A204.1 (cell line): ENCODE results near the gene YBX2.
A peak's percentile ranks its signal among the peaks of the same experiment; 100 is the strongest.

Experiments used
- FAIRE-seq: peaks from 2 replicates; lab custom pipeline; 2012; peaks lifted over from hg19 to GRCh38; lab: Jason Lieb, UNC

YBX2 gene

DNA sequence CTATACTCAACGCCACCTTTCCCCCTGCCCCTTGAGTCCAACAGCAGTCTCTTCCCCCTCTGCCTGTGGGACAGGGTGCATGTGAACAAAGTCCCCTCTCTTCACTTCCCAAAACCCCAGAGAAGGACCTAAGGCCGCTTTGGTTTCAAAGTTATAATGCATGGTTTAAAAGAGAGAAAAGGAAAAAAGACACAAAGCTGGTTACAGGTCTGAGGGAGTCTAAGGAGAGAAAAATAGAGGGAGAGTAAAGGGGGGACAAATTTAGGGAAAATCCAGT is 51.0 kb downstream of the YBX2 start:
- no peak for FAIRE-seq

DNA sequence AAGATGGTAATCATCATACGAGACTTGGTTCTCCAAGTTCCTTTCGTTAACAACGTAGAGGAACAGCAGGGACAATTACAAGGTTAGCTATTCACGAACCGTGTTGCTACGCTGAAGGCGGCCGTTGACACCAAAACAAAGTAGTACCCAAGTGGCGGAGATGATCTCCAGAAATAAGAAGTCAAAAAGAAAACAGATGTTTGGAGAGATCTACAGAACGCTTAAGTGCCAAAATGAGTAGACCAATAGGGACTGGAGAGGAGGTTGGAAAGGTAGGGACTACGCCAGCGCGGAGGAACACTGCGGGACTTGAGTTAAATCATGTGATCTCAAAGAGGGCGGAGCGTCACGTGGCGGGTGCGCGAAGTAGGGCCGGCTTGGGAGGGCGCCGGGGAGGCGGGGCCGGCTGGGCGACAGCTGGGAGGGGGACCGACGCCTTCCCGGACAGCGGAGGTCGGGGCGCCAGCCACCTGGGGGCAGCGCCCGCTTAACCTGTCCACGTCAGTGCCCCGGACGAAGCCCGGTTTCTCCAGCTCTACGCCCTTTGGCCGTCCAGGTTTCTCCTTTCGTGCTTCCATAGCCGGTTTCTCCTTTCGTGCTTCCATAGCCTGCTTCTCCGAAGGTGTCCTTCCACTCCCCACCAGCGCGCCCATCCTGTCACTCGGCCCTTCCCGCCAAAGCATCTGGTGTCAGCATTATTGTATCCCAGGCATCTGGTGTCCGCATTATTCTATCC is 51.6 kb downstream of the YBX2 start:
- no peak for FAIRE-seq

DNA sequence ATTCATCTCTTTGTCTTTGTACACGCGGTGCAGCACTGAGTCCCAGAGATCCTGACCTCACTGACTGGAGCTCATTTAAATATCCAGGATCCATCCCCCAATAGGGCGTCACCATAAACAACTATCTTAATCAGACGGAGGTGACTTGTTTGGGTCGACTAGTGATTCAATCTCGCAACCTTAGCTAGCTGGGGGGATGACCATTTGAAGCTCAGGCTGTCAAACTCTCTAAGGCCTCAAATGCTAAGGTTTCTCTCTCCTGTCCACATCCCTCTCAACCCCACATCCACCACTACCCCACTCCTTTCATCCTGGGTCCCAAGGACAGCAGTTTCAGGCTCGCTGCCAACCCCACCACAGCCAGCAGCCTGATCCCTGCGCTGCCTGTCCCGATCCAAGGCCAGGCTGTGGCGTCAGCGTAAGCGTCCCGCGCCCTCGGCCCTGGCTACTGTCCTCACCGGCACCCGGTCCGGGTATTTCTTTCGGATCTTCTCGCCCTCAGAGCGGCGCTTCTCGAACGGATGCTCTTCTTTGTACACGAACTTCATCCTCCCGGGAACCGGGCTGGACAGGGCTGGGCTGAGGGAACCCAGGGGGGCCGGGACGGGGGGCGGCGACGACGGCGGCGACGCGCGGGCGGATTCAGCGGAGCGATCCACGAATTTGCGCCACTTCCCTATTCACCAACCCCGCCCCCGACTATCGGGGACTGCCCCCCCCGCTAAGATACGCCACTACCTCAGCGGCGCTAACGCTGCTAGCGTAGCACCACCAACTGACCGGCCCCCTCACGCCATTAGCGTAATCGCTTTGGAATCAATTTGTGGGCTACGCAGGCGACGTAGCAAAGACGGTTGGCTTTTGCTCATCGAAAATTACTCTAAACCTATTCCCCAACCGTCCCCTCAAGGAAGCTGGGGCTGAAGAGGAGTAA is 52.4 kb downstream of the YBX2 start, which contains the start of gene GABARAP:
Gene GABARAP, minus strand, starts transcription at position 667 of the 934 bp plus-strand sequence. Its CDS starts 119 bp downstream, at position 548.
- peak; percentile 25 for FAIRE-seq

DNA sequence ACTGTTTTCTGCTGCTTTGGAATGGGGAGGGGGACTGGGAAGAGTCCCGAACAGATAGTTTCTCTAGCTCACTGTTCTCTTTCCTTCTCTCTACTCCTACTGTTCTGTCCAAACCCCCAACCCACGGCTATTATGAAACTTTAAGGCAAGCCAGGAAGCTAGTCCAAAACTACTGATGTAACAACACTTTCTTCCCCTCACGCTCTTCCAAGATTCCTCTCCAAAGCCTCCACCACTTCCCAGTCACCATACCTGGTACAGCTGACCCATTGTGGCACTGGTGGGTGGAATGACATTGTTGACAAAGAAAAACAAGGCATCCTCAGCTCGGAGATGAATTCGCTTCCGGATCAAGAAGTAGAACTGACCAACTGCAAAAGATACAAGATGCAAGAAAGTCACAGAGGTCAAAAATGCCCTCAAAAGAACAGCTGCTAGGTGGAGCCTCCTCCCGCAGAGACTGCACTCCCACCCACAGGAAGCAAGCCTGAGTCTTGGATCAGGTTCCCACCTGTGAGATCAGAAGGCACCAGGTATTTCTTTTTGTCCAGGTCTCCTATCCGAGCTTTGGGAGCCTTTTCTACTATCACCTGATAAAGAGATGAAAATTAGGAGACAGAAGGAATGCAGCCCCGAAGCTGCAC is 53.2 kb downstream of the YBX2 start:
- FAIRE-seq, result no peak

DNA sequence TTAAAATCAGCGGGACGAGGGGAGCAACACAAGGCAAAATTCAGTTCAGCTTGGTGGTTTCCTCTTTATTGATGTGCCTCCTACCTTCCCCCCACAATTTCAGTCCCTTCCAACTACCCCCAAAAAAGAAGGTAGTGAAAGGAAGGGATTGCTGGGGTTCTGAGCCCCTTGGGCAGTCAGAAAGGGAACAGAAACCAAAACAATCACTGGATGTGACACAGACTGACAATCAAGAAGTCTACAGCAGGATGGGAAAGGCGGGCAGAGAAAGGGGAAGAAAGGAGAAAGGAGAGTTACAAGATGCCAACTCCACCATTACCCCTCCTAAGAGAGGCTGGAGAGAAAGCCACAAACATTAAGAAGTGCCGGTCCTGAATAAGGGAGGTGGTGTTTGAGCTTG is 54.1 kb downstream of the YBX2 start:
- no peak for FAIRE-seq

DNA sequence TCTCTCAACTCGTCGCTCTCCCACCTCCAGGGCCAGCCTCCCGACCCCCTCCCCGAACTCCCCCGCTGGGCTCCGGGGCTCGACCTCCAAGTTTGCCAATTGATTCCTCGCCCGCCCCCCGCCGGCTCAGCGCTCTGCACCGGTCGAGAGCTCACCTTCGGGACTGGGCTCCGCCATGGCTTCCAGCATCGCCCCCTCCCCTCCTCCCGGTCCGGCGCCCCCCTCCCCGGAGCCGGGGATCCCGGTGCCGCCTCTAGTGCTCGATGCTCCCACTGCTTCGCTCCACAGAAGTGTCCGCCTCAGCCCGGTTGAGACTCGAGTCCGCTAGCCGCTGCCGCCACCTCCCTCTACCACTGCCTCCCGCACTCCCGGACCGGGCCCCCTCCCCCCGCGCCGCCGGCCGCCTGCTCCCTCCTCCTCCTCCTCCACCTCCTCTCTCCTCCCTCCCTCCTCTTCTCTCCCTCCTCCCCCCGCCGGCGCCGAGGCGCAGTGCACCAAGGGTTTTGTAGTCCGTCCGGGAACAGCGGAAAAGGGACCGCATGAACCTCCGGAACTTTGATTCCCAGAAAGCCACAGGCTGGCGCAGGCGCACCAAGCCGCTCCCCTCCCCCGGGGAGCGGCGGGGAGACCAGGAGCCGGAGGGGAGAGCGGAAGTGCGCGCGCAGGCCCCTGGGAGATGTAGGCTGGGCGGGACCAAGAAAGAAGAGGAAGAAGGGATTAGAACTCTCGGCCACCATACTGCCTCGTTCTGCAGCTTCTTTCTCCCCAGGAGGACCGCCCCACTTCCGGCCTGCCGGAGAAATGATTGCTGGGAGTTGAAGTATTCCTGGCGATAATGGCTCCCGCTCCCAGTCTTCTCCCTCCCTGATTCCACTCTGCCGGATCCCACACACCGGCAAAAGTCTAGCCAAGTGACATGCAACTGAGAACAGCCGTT is 55.1 kb downstream of the YBX2 start, which contains the start of gene PHF23:
Gene PHF23, minus strand, starts transcription at position 367 of the 937 bp plus-strand sequence. Its CDS starts 178 bp downstream, at position 189.
- FAIRE-seq, result peak; percentile 98

DNA sequence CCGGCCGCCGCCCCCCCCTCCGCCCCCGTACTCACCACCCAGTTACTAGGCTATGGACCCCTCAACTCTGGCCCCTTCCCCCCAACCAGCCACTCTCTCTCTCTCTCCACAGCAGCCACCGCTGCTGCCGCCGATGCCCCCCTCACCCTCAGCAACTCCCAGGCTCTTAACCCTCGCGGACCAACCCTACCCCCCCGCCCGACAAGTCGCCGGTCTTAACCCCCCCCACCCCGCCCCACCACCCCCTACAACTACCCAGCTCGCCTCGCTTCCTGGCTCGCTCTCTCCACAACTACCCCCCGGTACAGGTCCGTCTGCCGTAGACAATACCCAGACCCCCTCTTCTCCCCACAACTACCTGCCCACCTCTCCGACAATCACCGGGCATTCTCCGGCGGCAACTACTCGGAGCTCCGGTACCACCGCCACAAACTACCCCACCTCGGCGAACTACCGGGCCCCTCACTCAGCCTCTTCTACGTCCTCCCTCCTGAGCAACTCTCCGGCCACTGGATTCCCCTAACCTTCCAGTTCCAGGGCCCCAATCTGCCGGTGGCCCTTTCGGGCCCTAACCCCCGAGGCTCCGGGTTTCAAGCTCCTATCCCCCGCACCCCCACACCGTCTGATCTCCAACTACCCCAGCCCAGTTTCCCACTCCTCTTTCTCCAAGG is 55.9 kb downstream of the YBX2 start:
- FAIRE-seq, result no peak
